Psoas muscle (tissue), 8 donors: ENCODE data around the gene PAX3. TPM values are rescaled to one million over a fixed set of nuclear protein-coding genes. Genes with fewer than 3 reads are reported as not detected.

ENCODE experiments used
- ATAC-seq, 4 donors: fragments of 200-7000 bp; cut with Tn5 transposase; one replicate each; pipeline ENCODE4 v1.9.1; 2020; ENCODE audit warnings: moderate library complexity in 3 of 4, mild to moderate bottlenecking in 2 of 4
- DNase-seq, 2 donors: peaks; one replicate each; pipeline ENCODE4 v3.0.0-alpha.2; 2020
- H3K27ac ChIP-seq: fragments of 200-600 bp; one replicate; pipeline ENCODE4 v1.8.0; 2022
- H3K27me3 ChIP-seq, 3 donors: fragments of 200-600 bp in 1 of 3; one replicate each; pipeline versions ENCODE4 v1.6.1 to v1.8.0; 2013 to 2022; ENCODE audit warnings: low read length in 2 of 3, mild to moderate bottlenecking in 2 of 3, moderate library complexity in 1 of 3; ENCODE audit not compliant: insufficient read depth in 3 of 3
- H3K36me3 ChIP-seq, 2 donors: fragments of 200-600 bp in 1 of 2; one replicate each; pipeline versions ENCODE4 v1.6.1 to v1.8.0; 2013 to 2022; ENCODE audit warnings: low read depth in 1 of 2, mild to moderate bottlenecking in 1 of 2, moderate library complexity in 1 of 2; ENCODE audit not compliant: insufficient read depth in 1 of 2
- H3K4me1 ChIP-seq: fragments of 200-600 bp; one replicate; pipeline ENCODE4 v1.8.0; 2022
- H3K4me3 ChIP-seq: fragments of 200-600 bp; one replicate; pipeline ENCODE4 v1.8.0; 2022; ENCODE audit warnings: mild to moderate bottlenecking
- H3K9me3 ChIP-seq: fragments of 200-600 bp; one replicate; pipeline ENCODE4 v1.8.0; 2022
- WGBS, 3 donors: extraction: QIAGEN DNeasy Blood & Tissue Kit; methylation state at CpG; one replicate each; pipeline versions ENCODE4 v1.1.6 to v1.1.7; 2013; 5-methylcytosine and 5-hydroxymethylcytosine counted together
- intact Hi-C, 2 donors: fragments of 100-400 bp; cut with DNase I; formaldehyde crosslinking; loops; one replicate each; pipeline versions ENCODE4 v1.11.0 to v1.14.2; 2022
- polyA plus RNA-seq, 3 donors: library from polyadenylated mRNA; stranded (reverse); fragments of 200-250 nt; gene quantifications; one replicate each; pipeline ENCODE4 v1.2.3, GENCODE V29; 2013
- total RNA-seq, 4 donors: library from RNA; stranded (reverse); fragmentation: NEBNext Ultra II Directional in 2 of 4; extraction: Animal tissue kit (Norgen Biotek cat#: 25700) in 2 of 4; gene quantifications; one replicate each; pipeline versions ENCODE4 v1.2.1 to v1.2.4, GENCODE V29; 2021 to 2023
- TF ChIP-seq, protein P1 (sequence below): fragments of 200-600 bp; IDR thresholded peaks from one replicate; pipeline ENCODE4 v1.8.0; 2022; ENCODE audit warnings: antibody characterized with exemption
- donor health status: healthy with polysubstance abuse.
- donor health status: DM: no; HTN: no; CAD: no; lungs with moderate emphysema.
- donor health status: Bipolar disorder and iron deficiency.
- donor health status: healthy.
- donor health status: DM: yes; HTN: yes; CAD: no.
- donor health status: DM: no; HTN: no; CAD: no.
- donor health status: DM: no; HTN: no; CAD: no.
- donor health status: DM: yes; HTN: yes; CAD: no.

PAX3 gene
- total and polyA plus RNA-seq, 7 donors: 0.26 to 20.5 (median 6.9) TPM

DNA sequence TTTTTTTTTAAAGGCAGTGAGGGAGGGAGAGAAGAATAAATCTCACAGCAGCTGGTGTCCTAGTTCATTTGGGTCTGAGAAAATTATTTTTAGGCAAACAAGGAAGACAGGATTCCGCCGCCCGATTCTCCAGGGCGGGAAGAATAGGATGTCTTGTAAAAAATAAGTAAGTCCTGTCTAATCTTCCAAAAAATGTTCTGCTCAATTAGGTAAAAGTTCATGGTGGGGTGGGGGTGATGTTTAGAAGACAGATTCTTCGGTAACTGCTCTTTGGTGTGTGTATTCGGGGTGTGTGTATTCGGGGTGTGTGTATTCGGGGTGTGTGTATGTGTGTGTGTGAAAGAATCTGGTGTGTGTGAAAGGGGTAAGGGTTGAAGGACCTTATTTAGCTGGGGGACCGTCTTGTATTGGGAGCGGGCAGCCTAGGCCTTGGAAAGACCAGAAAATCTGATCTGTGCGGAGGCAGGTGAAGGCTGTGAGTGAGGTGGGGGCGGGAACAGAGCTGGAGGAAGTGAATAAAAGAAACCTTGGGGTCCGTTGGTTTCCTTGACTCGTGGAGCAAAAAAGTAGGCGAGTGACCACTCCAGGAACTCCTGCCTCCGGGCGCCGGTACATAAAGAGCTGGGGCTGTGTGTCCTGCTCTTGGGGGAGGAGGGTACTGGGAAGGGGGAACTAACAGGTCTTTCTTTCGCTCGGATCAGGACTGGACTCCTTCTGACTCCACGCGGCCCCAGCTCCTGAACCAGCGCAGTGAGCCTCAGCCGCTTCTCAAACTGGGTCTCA, 4.4 kb upstream of the PAX3 start:
- intact Hi-C loops: loop anchor here in 1 of 2 donors (5.0 kb wide), 1 partner anchor 241 kb away; no protein-coding TSS in a partner anchor
- no peak overlapping the region for H3K4me3 ChIP-seq
- WGBS, 3 donors: 58 to 70% (median 63%) methylated on average over 21 to 24 of the region's 24 CpGs

DNA sequence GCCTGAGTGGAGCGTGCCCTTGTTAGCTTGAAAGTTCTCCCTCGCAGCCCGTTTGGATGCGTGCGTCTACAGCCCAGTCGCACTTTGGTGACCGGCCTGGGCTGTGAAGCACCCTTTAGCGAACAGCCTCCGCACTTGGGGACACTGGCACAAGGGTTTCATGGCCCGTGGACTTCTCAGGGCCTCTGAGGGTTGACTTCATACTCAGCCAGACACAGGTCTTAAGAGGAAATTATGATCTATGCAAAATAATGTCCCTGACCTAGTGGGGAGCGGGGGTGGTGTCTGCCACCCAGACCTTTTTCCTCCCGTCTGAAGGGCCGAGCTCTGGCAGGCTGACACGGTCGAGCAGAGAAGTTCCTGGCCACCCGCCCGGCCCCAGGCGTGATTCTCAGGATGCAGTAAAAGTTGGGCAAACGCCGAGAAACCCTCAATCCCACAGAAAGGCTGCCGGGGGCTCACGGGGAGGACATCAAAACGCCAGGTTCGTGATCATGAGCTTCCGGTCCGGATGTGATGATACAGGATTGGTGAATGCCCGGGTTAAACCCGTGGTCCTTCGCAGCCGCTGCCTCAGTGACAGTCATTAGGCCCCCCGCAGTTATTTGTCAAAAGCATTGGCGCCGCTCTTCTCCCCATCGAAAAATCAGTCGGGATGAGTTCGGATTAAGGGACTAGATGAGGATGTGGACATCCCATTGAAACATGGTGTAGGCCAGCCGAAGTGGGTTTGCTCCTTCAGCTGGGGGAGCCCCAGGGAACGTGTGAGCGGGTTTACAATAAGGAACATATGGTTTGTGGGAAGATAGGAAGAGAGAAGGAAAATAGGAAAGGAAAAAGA, 3.6 kb upstream of the PAX3 start:
- Histone ChIP-seq H3K4me1 (peaks cover 10% of the 10 kb centered on the region), H3K9me3 (no peaks in the 10 kb centered on the region), H3K27ac (no peak overlapping the region), H3K4me3 (no peak overlapping the region), H3K27me3 (peaks cover 0 to 78% (median 46%) of the 10 kb centered on the region in 3 donors), H3K36me3 (no peaks in the 10 kb centered on the region)
- no peak for DNase-seq
- intact Hi-C loops: loop anchor here in 1 of 2 donors (5.0 kb wide), 1 partner anchor 240 kb away; no protein-coding TSS in a partner anchor
- ATAC-seq: no peak
- TF ChIP-seq, protein P1, sequence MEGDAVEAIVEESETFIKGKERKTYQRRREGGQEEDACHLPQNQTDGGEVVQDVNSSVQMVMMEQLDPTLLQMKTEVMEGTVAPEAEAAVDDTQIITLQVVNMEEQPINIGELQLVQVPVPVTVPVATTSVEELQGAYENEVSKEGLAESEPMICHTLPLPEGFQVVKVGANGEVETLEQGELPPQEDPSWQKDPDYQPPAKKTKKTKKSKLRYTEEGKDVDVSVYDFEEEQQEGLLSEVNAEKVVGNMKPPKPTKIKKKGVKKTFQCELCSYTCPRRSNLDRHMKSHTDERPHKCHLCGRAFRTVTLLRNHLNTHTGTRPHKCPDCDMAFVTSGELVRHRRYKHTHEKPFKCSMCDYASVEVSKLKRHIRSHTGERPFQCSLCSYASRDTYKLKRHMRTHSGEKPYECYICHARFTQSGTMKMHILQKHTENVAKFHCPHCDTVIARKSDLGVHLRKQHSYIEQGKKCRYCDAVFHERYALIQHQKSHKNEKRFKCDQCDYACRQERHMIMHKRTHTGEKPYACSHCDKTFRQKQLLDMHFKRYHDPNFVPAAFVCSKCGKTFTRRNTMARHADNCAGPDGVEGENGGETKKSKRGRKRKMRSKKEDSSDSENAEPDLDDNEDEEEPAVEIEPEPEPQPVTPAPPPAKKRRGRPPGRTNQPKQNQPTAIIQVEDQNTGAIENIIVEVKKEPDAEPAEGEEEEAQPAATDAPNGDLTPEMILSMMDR: no peak
- WGBS, 3 donors: 50 to 61% (median 60%) methylated on average over 39 of the region's 39 CpGs

More for the DNA sequence above, 4.4 kb upstream of the PAX3 start:
- TF ChIP-seq, protein P1: no peak
- no peak for DNase-seq
- Histone ChIP-seq H3K36me3 (no peaks in the 10 kb centered on the region), H3K27ac (no peak overlapping the region), H3K27me3 (peaks cover 0 to 82% (median 42%) of the 10 kb centered on the region in 3 donors), H3K4me1 (peaks cover 7% of the 10 kb centered on the region), H3K9me3 (no peaks in the 10 kb centered on the region)
- ATAC-seq: no peak

DNA sequence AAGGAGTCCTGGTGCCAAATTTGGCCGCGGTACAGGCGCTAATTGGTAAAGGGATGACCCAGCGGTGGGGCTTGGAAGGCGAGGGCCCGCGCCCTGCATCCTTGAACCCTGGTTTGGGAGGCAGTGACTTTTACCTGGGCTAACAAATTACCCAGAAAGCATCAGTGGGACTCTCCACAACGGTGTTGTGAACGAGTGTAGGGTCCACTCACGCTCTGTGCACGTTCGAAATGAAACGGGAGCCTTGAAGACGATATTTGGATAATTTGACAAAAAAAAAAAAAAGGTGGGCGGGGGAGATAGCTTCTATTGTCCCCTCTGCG, 3.0 kb upstream of the PAX3 start:
- peaks cover 0 to 78% (median 46%) of the 10 kb centered on the region in 3 donors for H3K27me3 ChIP-seq
- DNase-seq (no peak), ATAC-seq (no peak)
- peaks cover 0 to 3% of the 10 kb centered on the region in 2 donors for H3K36me3 ChIP-seq
- intact Hi-C loops: loop anchor here in 1 of 2 donors (5.0 kb wide), 1 partner anchor 239 kb away; no protein-coding TSS in a partner anchor
- 57 to 66% (median 63%) methylated on average over 16 of the region's 16 CpGs for WGBS, 3 donors
- peaks cover 10% of the 10 kb centered on the region for H3K4me1 ChIP-seq
- H3K9me3 ChIP-seq: no peaks in the 10 kb centered on the region
- TF ChIP-seq, protein P1: no peak
- H3K27ac ChIP-seq: no peak overlapping the region
- no peak overlapping the region for H3K4me3 ChIP-seq

DNA sequence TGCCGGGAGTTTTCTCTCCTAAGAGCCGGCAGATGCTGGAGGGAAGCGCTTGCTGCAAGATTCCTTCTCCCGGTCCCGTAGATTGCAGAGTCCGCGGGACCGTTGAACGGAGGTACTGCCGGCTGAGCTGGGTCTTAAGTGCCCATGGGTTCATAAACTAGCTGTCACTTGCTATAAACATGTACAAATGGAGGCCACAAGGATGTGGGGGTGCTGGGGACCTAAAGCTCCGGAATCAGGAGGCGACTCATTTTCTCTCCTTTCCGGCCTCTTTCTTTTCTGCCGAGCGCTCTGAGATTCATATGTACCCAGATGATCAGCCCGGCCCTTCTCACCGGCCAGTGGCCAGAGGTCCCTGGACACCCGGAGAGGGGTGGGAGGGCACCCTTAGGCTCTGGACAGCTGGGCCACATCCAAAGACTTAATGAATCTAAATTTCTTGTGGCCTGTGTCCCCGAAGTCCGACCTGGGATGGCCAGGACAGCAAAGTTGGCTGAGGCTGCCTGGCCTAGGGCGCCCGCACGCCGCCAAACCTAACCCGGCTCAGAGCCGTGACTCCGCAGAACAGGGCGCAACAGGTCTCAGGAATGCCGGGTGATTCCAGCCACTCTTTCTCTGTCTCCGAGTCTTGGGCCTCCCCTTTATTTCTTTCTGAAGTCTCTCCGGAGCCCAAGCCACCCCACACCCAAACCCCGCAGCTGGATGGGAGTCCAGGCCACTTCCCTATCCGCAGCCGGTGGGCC, 2.4 kb upstream of the PAX3 start:
- no peak for DNase-seq
- WGBS, 3 donors: 47 to 61% (median 57%) methylated on average over 34 of the region's 34 CpGs
- TF ChIP-seq, protein P1: no peak
- H3K4me3 ChIP-seq: no peak overlapping the region
- peaks cover 0 to 78% (median 41%) of the 10 kb centered on the region in 3 donors for H3K27me3 ChIP-seq
- peaks cover 10% of the 10 kb centered on the region for H3K4me1 ChIP-seq
- intact Hi-C loops: loop anchor here in 1 of 2 donors (5.0 kb wide), 1 partner anchor 239 kb away; no protein-coding TSS in a partner anchor
- no peak for ATAC-seq
- peaks cover 0 to 8% of the 10 kb centered on the region in 2 donors for H3K36me3 ChIP-seq
- H3K27ac ChIP-seq: no peak overlapping the region
- H3K9me3 ChIP-seq: no peaks in the 10 kb centered on the region
